Pancreas (tissue), 10 donors: ENCODE data around the gene TMEM170B. TPM values are rescaled to one million over a fixed set of nuclear protein-coding genes. Genes with fewer than 3 reads are reported as not detected.
A peak's percentile ranks its signal among the peaks of the same experiment; 100 is the strongest.

Source experiments
- ATAC-seq, 4 donors: fragments of 200-7000 bp; cut with Tn5 transposase; one replicate each; pipeline versions ENCODE4 v1.8.0 to v1.9.1; 2020; ENCODE audit warnings: mild to moderate bottlenecking in 4 of 4, moderate library complexity in 4 of 4
- DNase-seq, 6 donors: peaks; one replicate each; pipeline ENCODE4 v3.0.0-alpha.2; 2020
- FAIRE-seq: peaks from 2 replicates; lab custom pipeline; 2012; peaks lifted over from hg19 to GRCh38; lab: Jason Lieb, UNC
- H3K27ac ChIP-seq, 4 donors: fragments of 200-600 bp; sonication (generic); 1 replicate in 3 of 4; 2 replicates in 1 of 4; pipeline versions ENCODE4 v1.5.0 to v1.8.0; 2020
- H3K27me3 ChIP-seq, 4 donors: fragments of 200-600 bp; one replicate each; pipeline ENCODE4 v1.8.0; 2021
- H3K36me3 ChIP-seq, 3 donors: fragments of 200-600 bp; sonication (generic) in 1 of 3; one replicate each; pipeline versions ENCODE4 v1.5.0 to v1.8.0; 2020 to 2021
- H3K4me1 ChIP-seq, 3 donors: fragments of 200-600 bp; one replicate each; pipeline ENCODE4 v1.8.0; 2021
- H3K4me3 ChIP-seq, 4 donors: fragments of 200-600 bp; sonication (generic) in 2 of 4; one replicate each; pipeline versions ENCODE4 v1.5.0 to v1.8.0; 2020 to 2021
- H3K9me3 ChIP-seq, 4 donors: fragments of 200-600 bp; one replicate each; pipeline ENCODE4 v1.8.0; 2021
- WGBS, 2 donors: extraction: QIAGEN DNeasy Blood & Tissue Kit; methylation state at CpG; one replicate each; pipeline ENCODE4 v1.1.7; 2013; 5-methylcytosine and 5-hydroxymethylcytosine counted together
- intact Hi-C, 3 donors: fragments of 100-400 bp; cut with DNase I; formaldehyde crosslinking; loops; one replicate each; pipeline versions ENCODE4 v1.11.1 to v1.14.2; 2022
- polyA plus RNA-seq, 2 donors: library from polyadenylated mRNA; stranded (reverse); fragments of 200-250 nt; gene quantifications; one replicate each; pipeline ENCODE4 v1.2.3, GENCODE V29; 2013
- total RNA-seq, 6 donors: library from RNA; stranded (reverse); fragmentation: NEBNext Ultra II Directional in 4 of 6; extraction: Animal tissue kit (Norgen Biotek cat#: 25700) in 4 of 6; gene quantifications; one replicate each; pipeline versions ENCODE4 v1.2.1 to v1.2.4, GENCODE V29; 2021 to 2023
- TF ChIP-seq, protein P1 (sequence below), 4 donors: fragments of 200-600 bp; sonication (generic) in 3 of 4; IDR thresholded peaks; one replicate each; pipeline versions ENCODE4 v1.5.0 to v1.8.0; 2021; ENCODE audit warnings: antibody characterized with exemption in 4 of 4
- donor health status: healthy with polysubstance abuse.
- donor health status: DM: no; HTN: no; CAD: no; lungs with moderate emphysema.
- donor health status: DM: no; HTN: no; CAD: no.
- donor health status: control.
- donor health status: control.
- donor health status: Bipolar disorder and iron deficiency.
- donor health status: DM: yes; HTN: yes; CAD: no.
- donor health status: DM: no; HTN: no; CAD: no.
- donor health status: DM: no; HTN: no; CAD: no.
- donor health status: DM: yes; HTN: yes; CAD: no.

TMEM170B gene
- total and polyA plus RNA-seq, 8 donors: 0.49 to 2.3 (median 1.4) TPM

DNA sequence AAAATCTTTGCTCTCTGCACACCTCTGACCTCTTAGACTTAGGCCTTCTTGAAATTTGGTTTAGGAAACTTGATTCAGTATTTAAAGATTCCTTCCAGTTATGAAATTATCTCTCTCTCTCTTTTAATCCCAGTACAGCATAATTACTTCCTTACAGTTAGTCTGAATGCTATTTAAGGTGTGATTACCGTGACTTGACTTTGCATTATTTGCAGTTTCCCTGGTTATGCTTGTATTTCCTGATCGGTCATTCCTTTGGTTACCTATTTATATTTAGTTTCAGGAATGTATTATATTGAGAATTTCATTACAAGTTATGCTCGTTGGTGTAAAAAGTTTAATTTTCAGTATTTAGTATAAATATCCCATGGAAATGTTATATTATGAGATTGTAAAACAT, 16.3 kb downstream of the TMEM170B start:
- intact Hi-C loops: no loop called here
- no peaks in the 10 kb centered on the region for H3K9me3 ChIP-seq
- no peaks in the 10 kb centered on the region for H3K36me3 ChIP-seq
- DNase-seq (no peak), ATAC-seq (peak in 3 of 4 donors; percentile 33 to 58 (median 57)), FAIRE-seq (no peak)
- H3K4me1 ChIP-seq: peaks cover 0 to 14% (median 12%) of the 10 kb centered on the region in 3 donors
- no peaks in the 10 kb centered on the region for H3K27me3 ChIP-seq
- H3K4me3 ChIP-seq: no peak overlapping the region
- no peak overlapping the region for H3K27ac ChIP-seq
- 32 to 34% methylated on average over 3 of the region's 3 CpGs for WGBS, 2 donors
- TF ChIP-seq, protein P1, sequence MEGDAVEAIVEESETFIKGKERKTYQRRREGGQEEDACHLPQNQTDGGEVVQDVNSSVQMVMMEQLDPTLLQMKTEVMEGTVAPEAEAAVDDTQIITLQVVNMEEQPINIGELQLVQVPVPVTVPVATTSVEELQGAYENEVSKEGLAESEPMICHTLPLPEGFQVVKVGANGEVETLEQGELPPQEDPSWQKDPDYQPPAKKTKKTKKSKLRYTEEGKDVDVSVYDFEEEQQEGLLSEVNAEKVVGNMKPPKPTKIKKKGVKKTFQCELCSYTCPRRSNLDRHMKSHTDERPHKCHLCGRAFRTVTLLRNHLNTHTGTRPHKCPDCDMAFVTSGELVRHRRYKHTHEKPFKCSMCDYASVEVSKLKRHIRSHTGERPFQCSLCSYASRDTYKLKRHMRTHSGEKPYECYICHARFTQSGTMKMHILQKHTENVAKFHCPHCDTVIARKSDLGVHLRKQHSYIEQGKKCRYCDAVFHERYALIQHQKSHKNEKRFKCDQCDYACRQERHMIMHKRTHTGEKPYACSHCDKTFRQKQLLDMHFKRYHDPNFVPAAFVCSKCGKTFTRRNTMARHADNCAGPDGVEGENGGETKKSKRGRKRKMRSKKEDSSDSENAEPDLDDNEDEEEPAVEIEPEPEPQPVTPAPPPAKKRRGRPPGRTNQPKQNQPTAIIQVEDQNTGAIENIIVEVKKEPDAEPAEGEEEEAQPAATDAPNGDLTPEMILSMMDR (IDR thresholded peaks at IDR 0.05): no peak

DNA sequence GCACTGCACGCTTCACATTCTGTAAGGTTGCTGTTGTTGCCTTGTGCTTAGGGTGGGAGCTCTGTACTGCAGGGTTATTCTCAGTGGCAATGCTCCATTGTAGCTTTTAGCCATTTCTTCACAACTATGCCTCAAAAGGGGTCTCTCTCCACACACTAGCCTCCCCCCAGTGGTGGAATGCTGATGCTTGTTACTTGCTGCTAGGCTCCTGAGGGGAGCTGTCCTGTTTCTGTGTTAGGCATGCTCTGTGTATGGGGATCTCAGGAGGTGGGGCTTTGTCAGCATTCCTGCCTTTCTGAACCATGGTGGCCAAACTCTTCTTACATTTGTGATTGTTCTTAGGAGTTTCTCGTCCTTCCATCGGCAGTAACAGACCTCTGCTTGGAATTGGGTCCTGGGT, 18.8 kb downstream of the TMEM170B start:
- DNase-seq: no peak
- WGBS, 2 donors: 92 to 100% methylated on average over 3 of the region's 3 CpGs
- TF ChIP-seq, protein P1 (IDR thresholded peaks at IDR 0.05): no peak
- no peak for FAIRE-seq
- no peak for ATAC-seq
- intact Hi-C loops: no loop called here
- Histone ChIP-seq H3K27me3 (no peaks in the 10 kb centered on the region), H3K27ac (no peak overlapping the region), H3K9me3 (no peaks in the 10 kb centered on the region), H3K4me1 (peaks cover 0 to 14% (median 12%) of the 10 kb centered on the region in 3 donors), H3K36me3 (no peaks in the 10 kb centered on the region), H3K4me3 (no peak overlapping the region)

DNA sequence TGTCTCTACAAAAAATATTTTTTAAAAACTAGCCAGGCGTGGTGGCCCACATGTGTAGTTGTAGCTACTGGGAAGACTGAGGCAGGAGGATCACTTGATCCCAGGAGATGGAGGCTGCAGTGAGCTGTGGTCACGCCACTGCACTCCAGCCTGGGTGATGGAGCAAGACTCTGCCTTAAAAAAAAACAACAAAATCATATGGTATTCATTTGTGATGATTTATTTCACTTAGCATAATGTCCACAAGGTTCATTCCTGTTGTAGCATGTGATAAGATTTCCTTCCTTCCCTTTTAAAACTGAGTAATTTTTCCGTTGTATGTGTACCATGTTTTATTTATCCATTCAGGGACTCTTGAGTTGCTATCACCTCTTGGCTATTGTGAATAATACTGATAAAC, 26.2 kb downstream of the TMEM170B start:
- intact Hi-C loops: no loop called here
- FAIRE-seq: no peak
- H3K27me3 ChIP-seq: no peaks in the 10 kb centered on the region

DNA sequence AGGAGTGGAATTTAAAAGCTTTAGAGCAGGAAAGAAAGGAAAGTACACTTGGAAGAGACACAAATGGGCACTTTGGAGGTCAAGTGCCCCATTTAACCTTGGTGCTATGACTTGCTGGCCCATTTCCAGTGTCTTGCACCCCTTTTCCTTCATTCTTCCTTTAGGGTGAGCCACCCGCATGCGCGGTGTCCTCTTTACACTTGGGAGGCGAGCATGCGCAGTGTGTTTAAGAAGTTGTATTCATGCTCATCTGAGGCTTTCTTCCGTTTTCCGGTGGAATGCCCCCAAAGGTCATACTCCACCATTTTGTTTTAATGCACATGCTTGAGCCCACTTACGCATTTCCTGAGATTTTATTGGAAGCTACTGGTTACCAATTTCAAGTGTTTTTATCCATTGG, 29.1 kb downstream of the TMEM170B start:
- no peaks in the 10 kb centered on the region for H3K9me3 ChIP-seq
- FAIRE-seq: no peak
- H3K27me3 ChIP-seq: no peaks in the 10 kb centered on the region
- DNase-seq: no peak
- 99% methylated on average over 8 of the region's 8 CpGs for WGBS, 2 donors
- TF ChIP-seq, protein P1 (IDR thresholded peaks at IDR 0.05): no peak
- H3K36me3 ChIP-seq: no peaks in the 10 kb centered on the region
- no peak overlapping the region for H3K4me3 ChIP-seq
- H3K4me1 ChIP-seq: peaks cover 0 to 3% (median 0%) of the 10 kb centered on the region in 3 donors
- intact Hi-C loops: no loop called here
- no peak overlapping the region for H3K27ac ChIP-seq
- ATAC-seq: no peak

More for the DNA sequence above, 26.2 kb downstream of the TMEM170B start:
- Histone ChIP-seq H3K4me1 (no peaks in the 10 kb centered on the region), H3K27ac (no peak overlapping the region), H3K9me3 (no peaks in the 10 kb centered on the region), H3K36me3 (no peaks in the 10 kb centered on the region), H3K4me3 (no peak overlapping the region)
- no peak for ATAC-seq
- no peak for DNase-seq
- WGBS, 2 donors: 78 to 86% methylated on average over 3 of the region's 3 CpGs
- TF ChIP-seq, protein P1 (IDR thresholded peaks at IDR 0.05): no peak

DNA sequence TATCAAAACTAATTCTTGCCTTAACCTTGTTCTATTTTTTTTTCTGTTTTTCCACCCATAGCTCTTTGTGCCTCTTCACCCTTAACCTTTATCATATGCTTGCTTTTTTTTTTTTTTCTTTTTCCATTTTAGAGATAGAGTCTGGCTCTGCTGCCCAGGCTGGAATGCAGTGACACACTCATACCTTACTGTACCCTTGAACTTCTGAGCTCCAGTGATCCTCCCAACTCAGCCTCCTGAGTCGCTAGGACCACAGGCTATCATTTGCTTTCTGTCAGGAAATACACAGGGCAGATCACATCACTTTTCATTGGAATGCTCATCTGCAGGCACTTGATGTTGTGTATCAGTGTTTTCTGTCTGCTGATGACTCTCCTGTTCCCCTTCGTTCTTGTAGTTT, 33.5 kb downstream of the TMEM170B start:
- intact Hi-C loops: no loop called here
- H3K4me3 ChIP-seq: no peak overlapping the region
- peaks cover 0 to 3% (median 0%) of the 10 kb centered on the region in 3 donors for H3K4me1 ChIP-seq
- WGBS, 2 donors: 91 to 93% methylated on average over 2 of the region's 2 CpGs
- ATAC-seq (no peak), FAIRE-seq (no peak), DNase-seq (no peak)
- no peaks in the 10 kb centered on the region for H3K9me3 ChIP-seq
- TF ChIP-seq, protein P1 (IDR thresholded peaks at IDR 0.05): no peak
- no peak overlapping the region for H3K27ac ChIP-seq
- H3K27me3 ChIP-seq: no peaks in the 10 kb centered on the region
- no peaks in the 10 kb centered on the region for H3K36me3 ChIP-seq
